Stimulated activated CD8-positive, alpha-beta memory T cell treated with anti-CD3 and anti-CD28 coated beads, Interleukin-12 subunit alpha, Interleukin-12 subunit beta, amount 100 ng/mL, for 4 hours (primary cell): ENCODE measurements around the gene NHSL2.

ENCODE experiments used
- DNase-seq: peaks from one replicate; pipeline ENCODE4 v3.0.0-alpha.2; 2020; ENCODE audit warnings: low read depth

The NHSL2 gene

GRCh38 chrX:72110051-72110875 lies 199.6 kb downstream of the NHSL2 start:
- no peak for DNase-seq

DNA sequence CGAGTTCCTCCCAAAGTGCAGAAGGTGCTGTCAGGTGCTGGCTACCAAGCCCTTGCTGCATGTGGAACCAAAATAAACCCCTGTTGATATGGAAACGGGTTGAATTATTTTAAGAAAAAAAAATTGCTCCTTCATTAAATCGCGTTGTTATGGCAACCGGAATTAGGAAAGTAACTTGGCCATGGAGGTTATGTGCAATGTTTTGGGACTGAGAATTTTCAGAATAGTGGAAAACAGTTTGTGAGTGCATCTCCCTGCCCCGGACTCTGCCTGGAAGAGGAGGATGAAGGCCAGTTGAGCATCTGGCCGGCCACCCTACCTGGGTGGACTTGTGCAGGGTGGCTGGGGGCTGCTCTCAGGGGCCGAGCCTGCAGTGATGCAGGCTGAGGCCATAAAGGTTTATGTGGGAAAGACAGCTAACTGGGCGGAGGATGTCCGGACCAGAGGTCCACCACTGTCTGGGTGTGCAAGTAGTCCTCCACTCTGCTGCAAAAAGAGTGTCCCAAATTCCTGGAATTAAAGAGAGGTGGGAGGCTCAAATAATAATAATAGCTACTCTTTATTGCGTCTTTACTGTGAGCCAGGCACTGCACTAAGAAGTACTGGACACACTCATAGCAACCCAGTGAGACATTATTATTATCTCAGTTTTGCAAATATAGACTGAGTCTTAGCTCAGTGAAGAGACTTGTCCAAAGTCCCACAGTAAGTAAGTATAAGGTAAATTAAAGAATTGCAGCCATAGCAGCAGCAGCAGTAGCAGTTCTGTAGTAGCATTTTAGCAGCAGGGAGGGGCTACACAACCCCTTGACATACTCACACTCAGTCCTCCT lies 200.4 kb downstream of the NHSL2 start:
- DNase-seq, result no peak

GRCh38 chrX:72113461-72113860 lies 202.8 kb downstream of the NHSL2 start:
- no peak for DNase-seq

DNA sequence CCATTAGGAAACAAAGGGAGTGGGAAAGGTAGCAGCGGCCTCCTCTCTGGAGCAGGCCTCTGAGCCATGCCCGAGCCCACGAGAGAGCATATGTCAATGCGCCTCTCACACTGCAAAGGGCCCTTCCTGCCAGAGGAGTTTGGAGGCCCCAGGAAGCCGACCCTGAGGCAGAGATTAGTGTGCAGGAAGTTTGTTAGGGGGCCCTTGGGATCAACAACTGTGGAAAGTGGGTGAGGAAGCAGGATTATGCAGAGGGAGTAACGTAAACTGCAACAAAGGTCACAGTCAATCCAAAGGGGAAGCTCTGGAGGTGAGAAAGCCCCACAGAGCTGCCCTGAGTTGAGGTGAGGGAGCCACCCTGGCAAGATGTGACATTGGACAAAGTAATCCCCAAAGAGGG lies 203.7 kb downstream of the NHSL2 start:
- DNase-seq, result no peak

DNA sequence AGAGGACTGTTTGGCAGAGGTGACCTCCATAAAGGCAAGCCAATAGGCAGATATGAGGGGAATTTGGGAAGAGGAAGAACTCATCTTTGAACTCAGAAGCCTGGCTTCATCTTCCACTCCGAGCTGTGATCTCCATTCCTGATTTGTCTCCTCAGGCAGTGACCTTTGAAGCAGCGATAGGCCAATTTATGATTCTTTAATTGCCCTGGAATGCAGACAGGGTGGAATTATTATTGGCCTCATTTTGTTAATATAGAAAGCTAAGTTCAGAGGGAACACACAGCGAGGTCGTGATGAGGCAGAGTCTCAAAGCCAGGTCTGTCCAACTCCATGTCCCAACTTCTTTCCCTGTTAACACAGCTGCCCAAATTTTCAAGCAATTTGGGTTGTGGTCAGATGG lies 204.2 kb downstream of the NHSL2 start:
- no peak for DNase-seq

- DNase-seq, result no peak
Measured at GRCh38 chrX:72115380-72115779, 204.7 kb downstream of the NHSL2 start.

GRCh38 chrX:72117636-72118210 lies 207.1 kb downstream of the NHSL2 start:
- no peak for DNase-seq

DNA sequence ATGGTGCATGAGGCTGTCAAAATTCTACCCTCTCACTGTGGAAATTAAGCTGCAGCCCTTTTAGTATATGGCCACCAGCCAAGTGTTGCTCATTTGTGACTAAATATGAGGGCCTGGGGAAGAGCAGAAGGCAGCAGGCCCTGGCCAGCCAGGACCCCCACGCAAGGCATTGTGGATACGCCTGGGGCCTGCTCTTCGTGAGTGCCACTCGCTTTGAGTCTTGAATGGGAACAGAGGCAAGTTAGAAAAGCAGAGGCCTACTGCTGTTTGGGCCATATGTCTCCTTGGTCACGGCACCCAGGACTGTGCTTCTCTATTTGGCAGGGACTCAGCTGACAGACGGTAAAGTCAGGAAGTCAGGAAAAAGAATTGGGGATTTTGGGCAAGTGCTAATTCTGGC lies 210.2 kb downstream of the NHSL2 start:
- DNase-seq, result no peak

DNA sequence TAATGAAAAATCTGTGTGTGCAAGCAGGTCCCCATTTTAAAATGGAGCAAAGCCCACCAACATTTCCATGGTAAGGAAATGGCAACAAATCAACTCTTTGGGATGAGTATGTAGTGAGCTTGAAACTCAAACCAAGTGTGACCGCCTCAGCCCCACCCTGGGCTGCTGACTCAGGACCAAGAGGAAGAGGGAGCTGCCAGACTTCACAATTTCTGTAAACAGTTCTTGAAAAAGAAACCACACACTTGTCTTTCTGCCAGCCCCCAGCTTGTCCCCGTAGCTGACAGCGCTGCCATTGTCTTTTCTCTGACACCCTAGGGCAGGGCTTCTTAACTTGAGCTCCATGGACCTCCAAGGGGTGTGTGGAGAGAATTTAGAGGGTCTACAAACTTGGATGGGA lies 210.7 kb downstream of the NHSL2 start:
- DNase-seq, result no peak

GRCh38 chrX:72122621-72123337 lies 212.1 kb downstream of the NHSL2 start:
- DNase-seq, result no peak

DNA sequence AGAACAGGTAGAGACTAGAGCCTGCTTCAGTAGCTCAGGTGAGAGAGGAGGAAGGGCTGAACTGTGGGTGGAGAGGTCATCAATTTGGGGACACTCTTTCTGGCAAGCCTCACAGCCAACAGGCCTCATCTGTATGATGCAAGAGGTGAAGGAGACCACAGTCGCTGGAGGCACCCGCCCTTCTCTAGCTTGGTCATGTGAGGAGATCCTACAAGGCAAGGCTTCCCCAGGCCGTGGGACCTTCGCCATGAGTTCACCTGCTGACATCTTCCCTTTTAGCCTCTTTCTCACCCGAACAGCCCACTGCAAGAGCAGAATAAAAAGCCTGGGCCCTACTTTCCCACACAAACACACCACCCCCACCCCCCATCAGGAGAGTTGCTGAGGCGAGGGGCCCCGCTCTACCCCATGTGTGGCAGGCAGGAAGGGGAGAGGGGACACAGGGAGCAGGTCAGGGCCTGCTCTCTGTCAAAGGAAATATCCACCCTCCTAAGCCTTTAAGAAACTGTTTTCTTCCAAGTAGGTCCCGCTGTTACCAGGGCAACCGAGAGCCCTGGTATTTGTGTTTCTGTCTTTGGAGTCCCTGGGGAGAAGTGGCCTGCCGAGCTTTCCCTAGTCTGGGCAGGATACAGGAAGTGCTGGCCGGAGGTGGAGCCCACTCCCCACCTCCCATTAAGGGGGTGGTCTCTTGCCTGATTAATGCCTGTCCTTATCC lies 213.0 kb downstream of the NHSL2 start:
- DNase-seq, result no peak

DNA sequence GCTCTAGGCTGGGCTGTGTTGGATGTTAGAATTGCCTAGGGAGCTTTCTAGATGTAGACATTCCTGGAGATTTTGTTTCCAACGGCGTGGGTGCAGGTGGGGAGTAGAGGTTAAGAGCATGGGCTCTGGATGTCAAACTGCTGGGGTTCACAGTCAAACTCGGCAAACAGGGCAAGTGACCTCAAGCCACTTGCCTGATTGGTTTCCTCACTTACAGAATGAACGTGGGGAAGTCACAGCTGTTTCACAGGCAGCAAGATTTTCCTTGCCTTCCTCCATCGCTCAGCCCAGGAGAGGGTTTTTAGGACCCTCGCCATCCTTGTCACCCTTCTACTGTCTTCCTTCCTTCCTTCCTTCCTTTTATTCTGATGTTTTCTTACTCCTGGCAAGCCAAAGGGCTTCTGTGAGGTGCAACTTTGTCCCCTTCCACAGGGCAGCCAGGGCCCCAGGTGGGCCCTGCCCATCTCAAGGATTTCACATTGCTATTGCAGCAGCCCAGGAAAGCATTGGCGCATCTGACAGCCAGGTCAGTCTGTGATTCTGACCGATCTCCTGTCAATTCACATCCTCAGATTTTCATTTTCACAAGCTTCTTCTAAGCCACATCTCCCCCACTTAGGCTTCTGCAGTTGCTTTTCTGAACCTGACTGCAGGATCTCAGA lies 214.0 kb downstream of the NHSL2 start:
- DNase-seq, result no peak

DNA sequence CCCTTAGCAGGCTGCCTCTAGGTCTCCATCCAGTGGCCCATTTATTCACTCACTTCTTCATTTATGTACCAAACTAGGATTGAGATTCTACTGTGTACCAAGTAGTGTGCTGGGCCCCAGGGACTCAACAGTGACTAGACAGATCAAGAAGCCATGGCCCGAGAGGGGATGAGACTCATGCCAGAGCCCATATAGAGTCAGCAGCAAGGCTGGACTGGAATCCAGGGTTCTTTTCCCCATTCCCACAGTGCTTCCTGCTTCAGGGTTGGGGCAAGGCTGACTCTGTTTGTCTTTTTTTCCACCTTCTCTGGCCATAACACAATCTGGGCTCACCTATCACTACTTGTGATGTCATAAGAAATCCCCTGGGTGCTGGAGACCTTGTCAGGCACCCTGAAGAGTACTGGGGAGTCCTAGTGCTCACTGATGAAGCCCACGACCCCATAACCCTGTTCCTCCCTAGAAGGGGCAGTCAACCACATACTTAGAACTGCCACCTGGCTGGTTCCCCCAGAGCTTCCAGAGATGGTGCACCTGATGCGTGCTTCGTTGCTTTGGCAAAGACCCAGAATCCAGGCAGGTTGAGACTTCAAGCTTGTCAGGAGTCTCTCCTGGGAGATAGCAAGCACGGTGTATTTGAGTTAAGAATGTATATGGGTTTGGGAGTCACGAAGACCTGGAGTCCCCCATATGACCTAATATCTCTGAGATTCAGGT lies 214.8 kb downstream of the NHSL2 start:
- no peak for DNase-seq

DNA sequence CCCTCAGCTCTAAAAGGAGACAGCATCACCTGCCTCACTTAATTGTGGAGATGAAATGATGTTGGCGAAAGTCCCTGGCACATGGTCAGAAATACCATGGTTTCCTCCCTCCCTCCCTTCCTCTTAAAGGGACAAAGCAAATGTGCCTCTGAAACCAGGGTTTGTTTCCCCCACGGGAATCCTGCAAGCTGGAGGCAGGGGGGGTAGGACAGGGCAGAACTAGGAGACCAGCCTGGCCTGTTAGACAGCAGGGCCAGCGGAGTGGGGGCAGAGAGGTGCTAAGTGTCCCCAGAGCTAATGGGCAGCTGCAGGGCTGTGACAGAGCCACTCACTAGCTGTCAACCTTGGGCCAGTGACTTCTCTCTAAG lies 215.4 kb downstream of the NHSL2 start:
- DNase-seq, result no peak

DNA sequence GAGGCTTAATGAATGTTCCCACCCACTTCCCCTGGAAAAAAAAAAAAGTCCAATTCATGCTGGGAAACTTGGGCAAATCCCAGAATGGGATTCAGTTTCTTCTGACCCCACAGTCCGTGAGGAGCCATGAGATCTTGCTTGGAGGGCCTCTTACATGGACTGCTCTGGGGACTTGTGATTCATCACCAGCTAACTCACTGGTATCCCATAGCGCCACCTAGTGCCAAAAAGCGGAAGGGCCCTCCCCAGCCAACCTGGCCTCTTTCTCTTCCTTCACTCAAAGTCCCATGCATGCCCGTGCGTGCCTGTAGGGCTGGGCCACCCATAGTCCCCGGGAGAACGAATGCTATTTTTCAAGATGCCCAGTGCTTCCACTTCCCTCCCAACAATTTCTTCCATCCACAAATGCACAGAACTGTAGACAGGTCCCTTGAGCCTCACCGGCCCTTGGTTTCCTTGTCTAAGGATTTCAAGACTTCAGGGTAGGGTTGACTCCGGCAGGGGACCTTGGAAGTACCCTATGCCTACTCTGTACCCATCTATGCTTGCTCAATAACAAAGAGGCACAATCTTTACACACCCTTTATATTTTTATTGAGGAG lies 216.0 kb downstream of the NHSL2 start:
- peak; percentile 62 for DNase-seq

- DNase-seq, result no peak
Measured at GRCh38 chrX:72127332-72127731, 216.7 kb downstream of the NHSL2 start.

DNA sequence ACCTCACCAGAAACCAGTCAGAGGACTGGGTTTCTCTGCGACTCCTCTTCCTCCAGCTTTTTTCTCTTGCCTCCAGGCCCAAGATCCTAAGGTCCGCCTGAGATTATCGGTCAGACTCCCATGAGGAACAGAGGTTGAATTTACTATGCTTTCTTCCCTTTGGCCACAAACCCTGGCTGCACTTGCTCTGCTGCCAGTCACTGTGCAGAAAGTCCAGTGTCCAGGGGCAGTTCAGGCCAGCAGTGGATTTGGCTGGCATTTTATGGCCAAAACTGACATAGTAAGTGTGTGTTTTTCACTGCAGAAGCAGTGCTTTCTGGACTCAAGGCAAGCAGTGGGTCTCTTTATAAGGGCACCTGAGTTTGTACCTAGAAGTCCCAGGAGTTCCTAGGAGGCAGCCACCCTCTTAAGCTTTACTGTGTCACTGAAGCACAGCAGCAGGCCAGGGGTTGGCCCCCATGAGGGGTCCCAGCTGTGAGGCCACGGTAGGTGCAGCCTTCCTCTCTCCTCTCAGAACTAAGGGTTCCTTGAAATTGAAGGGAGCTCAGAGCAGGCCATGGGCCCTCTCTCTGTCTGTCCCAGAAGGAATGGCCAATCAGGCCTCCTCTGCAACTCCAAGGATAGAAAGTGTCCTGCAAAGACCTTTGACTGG lies 217.7 kb downstream of the NHSL2 start:
- no peak for DNase-seq

GRCh38 chrX:72128881-72129280 lies 218.2 kb downstream of the NHSL2 start:
- no peak for DNase-seq

DNA sequence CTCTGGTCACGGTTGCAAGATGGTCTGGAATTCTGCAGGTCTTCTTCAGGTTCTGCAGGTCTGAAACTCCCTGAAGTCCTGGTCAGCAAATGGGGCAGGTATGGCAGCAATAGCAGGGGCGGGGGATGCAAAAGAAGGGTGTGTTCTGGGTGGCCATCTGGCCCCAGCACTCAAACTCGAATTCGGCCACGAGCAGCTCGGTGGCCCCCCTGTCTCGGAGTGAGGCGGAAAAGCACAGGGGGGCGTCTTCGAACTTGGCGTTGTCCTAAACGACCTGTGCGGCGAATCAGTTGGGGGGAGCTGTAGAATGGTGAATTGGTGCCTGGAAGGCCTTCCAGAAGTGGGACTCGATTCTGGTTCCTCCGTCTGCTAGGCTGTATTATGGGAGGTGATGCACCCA lies 219.0 kb downstream of the NHSL2 start:
- no peak for DNase-seq
